GM10847 (cell line): ENCODE measurements around the gene RPL34.

Experiments used
- POLR2A ChIP-seq: IDR thresholded peaks from 2 replicates; pipeline ENCODE4 v1.6.1; 2011; ENCODE audit not compliant: insufficient read length; ENCODE audit errors: extremely low read depth

The RPL34 gene

DNA sequence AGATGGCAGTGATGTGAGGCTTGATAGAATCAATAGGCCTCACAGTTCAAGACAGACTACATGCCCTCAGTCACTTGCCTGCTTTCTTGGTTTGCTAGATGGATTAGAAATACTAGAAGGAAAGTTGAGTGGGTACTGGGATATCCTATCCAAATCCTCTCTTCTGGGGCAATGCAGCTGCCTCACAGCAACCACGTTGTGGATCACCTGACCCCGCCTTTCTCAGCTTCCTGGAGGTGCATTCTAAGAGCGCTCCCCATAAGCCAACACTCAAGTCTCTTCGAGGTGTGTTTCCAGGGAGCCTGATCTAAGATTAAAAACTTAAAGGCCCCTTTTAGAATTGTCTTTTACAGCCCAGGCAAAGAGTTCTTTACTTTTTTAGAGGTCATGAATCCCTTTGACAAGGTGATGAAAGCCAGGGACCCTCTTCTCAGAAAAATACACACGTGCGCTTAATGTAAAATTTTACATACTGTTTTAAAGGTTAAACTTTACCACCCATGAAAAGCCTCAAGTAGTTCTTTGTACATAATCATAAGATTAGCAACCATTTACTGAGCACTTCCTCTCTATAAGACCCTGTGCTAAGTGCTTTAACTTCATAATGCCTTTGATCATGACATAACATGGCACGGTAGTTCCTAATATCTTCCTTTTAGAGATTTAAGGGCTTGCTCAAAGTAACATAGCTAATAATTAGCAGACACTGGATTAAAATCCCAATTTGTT, 840 bp upstream of the RPL34 start:
- no peak for TF ChIP-seq POLR2A

DNA sequence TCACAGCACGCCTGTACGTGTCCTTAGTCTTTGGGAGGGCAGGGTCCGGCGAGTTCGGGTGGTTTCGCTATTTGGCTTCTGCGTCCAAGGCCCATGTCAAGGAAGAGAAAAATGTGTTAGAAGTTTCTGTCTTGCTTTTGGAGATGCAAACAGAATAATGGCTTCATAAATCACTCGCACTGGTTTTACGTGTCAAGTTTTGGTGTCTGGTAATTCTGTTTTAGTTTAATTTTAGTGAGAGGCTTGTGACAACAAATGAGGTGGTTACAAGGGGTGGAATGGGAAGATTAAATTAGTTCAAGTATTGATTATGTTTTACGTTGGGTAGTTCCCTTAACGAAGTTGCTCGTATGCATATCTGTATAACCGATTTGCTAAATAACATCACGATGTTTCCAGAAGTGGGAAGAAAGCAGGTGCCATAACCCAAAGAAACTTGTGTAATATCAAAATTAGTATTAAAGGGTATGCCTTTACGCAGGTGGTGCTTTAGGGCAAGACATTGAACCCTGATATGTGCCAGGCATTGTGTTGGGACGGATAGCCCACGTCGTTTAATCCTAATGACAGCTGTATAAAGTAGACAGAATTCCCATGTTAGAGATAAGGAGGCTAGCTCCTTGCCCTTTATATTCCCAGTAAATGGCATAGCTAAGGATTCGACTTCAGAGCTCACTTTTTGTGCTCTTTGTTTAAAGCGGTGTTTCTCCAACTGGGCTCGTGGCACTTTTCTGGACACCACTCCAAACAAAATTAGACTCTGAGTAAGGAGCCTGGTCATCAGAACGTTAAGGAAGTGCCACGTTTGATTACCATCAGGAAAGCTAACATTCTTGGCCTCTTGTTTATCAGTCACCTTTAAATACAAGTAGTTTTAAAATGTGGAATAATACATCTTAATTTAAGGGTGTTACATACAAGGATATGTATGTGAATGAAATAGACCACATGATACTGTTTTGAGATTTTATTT, 843 bp downstream of the RPL34 start:
- no peak for TF ChIP-seq POLR2A

DNA sequence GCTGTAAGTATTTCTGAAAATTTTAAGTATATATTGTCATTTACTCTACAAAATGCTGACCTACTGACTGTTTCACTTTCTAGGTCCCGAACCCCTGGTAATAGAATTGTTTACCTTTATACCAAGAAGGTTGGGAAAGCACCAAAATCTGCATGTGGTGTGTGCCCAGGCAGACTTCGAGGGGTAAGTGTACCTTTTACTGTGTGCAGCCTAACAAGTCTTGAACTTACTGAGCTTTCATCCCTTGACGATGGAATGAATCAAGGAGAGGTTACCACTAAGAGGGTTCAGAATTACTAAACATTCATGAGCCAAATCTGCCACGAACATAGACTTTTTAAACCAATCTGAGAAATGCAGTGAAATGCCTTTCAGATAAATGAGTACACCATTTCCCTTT, 1.6 kb downstream of the RPL34 start:
- no peak for TF ChIP-seq POLR2A

DNA sequence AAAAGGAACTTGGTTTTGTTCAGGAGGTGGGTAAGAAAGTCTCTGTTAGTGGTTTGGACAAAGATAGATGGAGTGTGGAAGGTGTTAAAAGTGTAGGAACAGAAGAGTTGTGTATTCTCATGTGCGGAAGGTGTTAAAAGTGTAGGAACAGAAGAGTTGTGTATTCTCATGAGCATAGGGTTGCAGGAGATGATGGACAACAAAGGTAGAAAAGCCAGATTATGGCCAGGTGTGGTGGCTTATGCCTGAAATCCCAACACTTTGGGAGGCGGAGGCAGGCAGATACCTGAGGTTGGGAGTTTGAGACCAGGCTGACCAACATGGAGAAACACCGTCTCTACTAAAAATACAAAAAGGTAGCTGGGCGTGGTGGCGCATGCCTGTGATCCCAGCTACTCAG, 2.5 kb downstream of the RPL34 start:
- TF ChIP-seq POLR2A, result no peak

DNA sequence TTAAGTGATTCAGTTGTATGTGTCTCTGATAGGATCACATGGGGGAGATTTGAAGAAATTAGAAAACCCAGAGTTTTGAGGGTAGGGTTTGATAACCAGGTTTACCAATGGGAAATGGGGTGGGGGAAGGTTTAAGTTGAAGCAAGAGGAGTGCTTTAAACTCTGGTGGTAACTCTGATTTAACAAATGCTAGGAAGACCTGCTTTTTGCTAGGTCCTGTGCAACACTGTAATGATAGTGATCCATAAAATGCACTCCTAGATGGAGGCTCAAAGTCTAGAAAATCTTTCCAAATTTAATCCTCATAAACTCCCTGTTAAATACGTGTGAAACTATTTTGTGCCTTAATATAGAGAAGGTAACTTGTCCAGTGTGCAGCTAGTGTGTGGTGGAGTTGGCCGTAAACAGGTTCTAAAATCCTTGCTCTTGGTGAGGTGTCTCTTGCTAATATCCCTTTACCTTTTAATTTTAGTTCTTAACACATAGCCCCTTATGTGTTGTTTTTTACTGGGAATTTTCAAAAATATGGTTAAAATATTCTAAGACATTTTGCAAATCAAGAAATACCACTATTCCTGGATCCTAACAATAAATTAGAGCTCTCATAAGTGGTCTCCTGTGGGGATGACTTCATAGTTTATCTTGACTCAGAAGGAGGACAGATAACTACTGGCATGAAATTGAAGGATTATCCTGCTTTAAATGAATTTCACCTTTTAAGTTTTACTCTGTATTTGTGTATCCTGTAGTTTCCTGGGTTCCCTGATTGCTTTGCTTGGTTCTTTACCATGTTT, 4.1 kb downstream of the RPL34 start:
- TF ChIP-seq POLR2A, result no peak

DNA sequence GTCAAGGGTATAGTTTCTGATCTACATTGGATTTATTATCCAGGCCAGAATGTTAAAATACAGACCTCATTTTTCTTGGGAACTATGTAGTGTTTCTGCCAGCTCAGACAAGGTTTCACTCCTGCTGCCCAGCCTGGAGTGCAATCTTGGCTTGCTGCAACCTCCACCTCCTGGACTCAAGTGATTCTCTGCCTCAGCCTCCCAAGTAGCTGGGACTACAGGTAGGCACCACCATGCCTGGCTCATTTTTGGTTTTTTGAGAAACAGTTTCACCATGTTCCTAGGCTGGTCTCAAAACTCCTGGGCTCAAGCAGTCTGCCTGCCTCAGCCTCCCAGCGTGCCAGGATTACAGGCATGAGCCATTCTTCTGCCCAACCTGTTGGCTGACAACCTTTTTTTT, 5.7 kb downstream of the RPL34 start:
- no peak for TF ChIP-seq POLR2A

DNA sequence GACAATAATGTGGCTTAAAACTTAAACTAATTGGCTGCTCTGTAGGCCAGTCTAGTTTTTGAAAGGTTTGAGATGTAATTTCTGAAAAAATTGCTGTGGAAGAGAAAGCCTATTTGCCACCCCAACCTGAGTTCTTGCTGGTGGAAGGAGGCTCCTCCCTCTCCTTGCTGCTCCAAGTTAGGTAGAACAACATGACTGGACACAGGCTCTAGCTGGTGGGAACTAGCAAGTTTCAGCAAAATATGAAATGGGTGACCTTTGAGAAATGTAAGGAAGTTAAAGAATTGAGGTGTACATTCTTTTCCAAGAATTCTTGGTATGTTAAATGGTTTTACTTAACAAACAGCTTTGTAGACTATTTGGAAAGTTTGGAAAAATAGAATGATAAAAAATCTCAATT, 8.0 kb downstream of the RPL34 start:
- no peak for TF ChIP-seq POLR2A

DNA sequence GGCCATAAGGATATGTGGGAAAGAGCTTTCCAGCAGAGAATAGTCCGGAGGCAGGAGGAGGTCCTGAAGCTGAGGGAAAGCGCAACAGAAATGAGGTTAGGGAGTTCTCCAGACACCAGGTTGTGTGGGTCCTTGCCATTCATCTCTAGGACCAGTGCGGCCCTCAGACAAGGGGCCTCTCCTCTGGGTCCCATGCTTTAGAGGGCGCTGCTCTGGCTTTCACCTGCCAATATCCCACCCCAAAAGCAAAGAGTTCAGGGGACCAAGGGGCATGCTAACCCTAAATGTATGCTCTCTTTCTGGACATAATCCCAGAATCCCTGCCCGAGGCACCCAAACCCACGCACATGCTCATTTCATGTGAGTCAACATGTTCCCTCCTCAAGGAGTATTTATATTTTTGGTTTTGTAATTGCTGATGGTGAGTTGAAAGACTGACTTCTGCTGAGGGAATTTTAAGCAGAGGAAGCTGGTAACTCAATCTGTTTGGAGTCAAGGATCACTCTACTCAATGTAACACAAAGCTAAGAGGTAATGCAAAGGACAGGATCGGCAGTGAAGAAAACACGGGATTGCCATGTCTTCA, 14.8 kb downstream of the RPL34 start:
- no peak for TF ChIP-seq POLR2A

DNA sequence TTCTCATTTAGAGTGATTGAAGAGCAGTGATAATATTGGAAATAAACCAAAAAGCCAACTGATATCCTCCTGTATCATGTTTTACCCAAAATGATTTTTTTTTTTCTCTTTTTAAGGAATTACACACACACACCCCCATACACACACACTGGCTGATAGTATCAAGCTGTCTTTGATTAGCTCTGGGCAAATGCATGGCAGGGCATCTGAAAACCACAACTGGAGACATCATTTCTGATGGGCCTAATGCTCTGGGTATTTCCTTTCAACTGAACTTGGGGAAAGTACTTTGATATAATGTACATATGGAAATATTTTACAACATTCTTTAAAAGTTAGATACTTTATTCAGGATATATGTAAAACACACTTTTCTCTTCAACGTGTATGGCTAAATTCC, 15.9 kb downstream of the RPL34 start:
- TF ChIP-seq POLR2A, result no peak

DNA sequence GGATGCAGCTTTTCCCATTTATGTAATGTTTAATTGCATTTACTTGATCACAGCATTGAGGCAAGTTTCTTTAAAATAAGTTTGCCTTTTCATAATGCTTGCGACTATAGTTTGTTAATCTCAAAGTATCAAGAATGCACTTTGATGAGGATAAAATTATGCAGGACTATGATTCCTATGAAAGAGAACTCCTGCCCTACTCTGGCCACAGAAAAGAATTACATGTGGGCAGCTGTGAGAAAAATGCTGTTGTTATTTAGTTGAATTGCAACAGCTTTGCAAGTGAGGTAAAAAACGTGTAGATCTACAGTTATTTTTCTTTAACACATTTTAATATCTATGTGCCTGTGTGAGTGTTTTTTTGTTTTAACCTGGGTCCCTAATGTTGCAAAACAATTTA, 17.5 kb downstream of the RPL34 start:
- no peak for TF ChIP-seq POLR2A

DNA sequence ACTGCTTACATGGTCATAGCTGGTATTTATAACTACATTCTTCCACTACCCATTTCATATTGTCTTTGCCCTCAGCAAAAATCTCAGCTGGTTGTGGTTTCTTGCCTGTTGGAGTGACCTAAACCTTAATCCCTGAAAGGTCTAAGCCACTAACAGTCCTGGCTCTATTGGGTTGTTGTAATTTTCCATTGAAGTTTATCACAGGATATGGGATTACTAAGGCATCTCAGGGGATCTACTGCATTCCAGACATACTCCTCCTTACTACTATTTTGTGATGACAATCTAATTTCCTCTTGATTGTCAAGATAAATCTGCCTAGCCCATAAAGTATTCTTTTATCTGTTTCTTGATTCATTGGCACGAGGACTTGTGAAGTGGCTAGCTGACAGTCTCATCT, 23.9 kb downstream of the RPL34 start:
- no peak for TF ChIP-seq POLR2A

DNA sequence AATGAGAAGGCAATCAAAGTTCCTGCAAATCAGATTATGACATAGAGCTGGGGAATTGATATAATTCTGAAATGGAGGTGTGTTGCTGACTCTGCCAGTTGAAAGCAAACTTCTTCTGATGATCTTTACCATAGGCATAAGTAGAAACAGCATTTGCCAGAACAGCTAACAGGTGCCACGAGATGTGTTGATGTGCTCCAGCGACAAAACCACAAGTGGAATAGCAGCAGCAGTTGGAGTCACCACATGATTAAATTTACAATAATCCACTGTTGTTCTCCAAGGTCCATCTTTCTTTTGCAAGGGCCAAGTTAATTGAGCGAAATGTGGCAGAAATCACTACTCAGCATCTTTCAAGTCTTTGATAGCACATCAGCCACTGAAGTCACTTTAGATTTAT, 26.3 kb downstream of the RPL34 start:
- no peak for TF ChIP-seq POLR2A

DNA sequence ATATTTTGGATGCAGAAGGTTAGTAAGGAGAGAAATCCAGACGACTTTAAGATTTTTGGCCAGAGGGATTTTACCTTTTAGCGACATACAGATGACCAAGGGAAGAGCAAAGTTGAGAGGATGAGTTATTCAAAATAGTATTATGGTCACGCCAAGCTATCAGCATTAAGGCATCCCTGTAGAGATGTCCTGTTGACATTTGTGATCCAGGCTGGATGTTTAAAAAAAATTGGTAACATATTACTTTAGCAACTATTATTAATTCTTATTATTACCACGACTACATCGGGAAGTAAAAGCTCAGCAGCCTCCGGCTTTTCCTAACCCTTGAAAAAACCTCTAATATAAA, 29.5 kb downstream of the RPL34 start:
- no peak for TF ChIP-seq POLR2A

DNA sequence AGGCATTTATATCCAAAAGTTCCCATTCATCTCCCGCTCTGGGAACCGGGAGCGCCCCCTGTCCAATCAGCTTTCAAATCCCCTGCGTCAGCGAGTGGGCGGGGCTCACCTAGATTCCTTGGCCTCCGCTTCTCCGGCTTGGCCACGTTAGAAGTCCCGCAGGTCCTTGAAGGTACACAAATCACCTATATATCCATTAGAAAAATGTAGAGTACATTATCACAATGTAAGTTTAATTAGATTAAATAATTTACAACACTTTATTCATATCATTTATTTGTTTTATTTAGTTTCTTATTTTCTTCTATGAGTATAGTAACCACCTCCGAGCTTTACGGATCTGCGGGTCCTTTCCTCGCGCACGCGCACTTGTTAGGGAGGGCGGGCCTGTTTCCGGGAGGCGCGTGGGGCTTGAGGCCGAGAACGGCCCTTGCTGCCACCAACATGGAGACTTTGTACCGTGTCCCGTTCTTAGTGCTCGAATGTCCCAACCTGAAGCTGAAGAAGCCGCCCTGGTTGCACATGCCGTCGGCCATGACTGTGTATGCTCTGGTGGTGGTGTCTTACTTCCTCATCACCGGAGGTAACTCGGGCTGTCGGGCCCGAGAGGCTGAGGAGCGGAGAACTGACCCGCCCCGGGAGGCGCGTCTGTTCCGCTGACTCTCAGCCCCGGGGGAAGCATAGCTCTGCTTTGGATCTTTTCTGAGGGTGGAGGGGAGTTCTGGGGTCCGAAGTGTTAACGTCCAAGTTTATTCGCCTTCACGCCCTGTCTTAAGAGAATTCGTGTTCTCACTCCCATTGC, 30.0 kb downstream of the RPL34 start, which contains the start of gene OSTC:
Gene OSTC, plus strand, starts transcription at position 388 of the 802 bp plus-strand sequence. Its CDS starts 57 bp downstream, at position 445.
- TF ChIP-seq POLR2A, result peak; percentile 67
